NCI-H2081 treated with DMSO at 0.1 percent for 48 hours (cell line): ENCODE data around the gene AK5.
"Not testable (repeated sequence)": the region's sequence is repeated elsewhere in the genome, so short reads cannot be mapped to it uniquely, and the experiment has no call there.

ENCODE experiments used
- DNase-seq: peaks from one replicate; lab custom pipeline; 2025; lab: John Stamatoyannopoulos, UW

The AK5 gene

DNA sequence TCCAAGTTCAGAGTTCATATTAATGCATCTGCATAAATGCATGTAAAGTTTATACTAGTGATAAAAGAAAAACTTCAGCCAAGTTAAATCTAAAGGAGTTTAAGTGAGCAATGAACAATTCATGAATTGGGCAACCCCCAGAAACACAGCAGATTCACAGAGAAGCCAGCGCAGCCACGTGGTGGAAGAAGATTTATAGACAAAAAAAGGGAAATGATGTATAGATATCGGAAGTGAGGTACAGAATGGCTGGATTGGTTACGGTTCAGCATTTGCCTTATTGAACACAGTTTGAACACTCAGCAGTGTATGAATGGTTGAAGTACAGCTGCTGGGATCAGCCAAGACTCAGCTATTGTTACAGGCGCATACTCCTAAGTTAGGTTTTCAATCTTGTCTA lies 5.7 kb downstream of the AK5 start:
- DNase-seq, result no peak

- no peak for DNase-seq
Measured at GRCh38 chr1:77288275-77288674, 6.5 kb downstream of the AK5 start.

GRCh38 chr1:77290576-77290975 lies 8.8 kb downstream of the AK5 start:
- DNase-seq, result no peak

- DNase-seq, result no peak
Measured at GRCh38 chr1:77292551-77292950, 10.7 kb downstream of the AK5 start.

GRCh38 chr1:77300566-77300965 lies 18.7 kb downstream of the AK5 start:
- DNase-seq, result no peak

DNA sequence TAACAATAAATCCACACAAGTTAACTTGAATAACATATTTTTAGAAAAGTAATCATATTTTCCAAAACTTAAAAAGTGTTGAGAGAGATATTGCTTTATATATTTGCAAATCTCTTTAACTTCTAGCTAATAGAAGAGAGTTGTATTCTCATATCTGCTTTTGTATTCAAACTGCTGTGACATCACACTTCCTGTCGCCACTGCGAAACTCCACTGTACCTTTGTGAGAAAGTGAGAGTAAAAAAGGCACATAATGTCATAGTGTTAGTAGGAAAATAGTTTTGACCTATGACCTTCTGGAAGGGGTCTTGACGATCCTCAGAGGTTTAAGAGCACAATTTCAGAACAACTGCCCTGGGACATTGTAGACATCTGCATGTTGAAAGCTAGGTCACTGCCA lies 21.6 kb downstream of the AK5 start:
- DNase-seq, result no peak

DNA sequence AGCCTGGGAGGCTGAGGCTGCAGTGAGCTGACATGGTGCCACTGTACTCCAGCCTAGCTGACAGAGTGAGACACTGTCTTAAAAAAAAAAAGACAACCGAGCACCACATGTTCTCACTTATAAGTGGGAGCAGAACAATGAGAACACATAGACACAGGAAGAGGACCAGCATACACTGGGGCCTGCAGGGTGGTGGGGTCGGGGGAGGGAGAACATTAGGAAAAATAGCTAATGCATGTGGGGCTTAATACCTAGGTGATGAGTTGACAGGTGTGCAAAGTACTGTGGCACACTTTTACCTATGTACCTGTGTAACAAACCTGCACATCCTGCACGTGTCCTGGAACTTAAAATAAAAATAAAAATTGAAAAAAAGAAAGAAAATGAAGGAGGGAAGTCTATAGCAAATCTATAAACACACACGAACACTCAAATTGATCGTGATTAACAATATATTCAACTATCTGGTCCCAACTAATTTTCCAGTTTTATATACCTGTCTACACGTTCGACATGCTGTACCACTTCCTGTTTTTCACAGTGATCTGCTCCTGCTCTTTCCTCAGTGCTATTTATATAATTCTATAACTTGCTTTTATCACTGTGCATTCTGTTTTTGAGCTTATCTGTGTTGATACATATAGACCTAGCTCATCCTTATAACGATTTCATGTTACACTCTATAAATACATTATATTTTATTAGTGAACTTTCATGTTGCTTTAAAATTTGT lies 27.2 kb downstream of the AK5 start:
- no peak for DNase-seq

DNA sequence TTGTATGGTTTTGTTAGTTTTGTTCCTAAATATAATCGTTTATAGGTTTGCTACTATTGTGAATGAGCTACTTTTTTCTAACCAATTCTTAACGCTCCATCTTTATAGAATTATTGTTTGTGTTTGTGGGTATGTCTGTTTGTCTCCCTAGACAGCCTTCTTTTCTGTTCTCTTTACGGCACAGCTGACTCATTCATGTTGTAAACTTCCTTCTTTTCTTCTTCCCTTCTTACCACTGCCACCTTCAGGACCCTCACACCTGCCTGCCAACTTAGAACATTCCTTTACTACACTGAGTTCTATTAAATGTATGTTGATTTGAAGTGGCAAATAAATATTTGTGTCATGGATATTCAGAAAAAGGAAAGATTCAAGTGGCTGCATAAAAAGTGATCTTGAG lies 29.1 kb downstream of the AK5 start:
- no peak for DNase-seq

- DNase-seq, result not testable (repeated sequence)
Measured at GRCh38 chr1:77312364-77312763, 30.5 kb downstream of the AK5 start.

GRCh38 chr1:77313491-77313890 lies 31.7 kb downstream of the AK5 start:
- no peak for DNase-seq

GRCh38 chr1:77316006-77316405 lies 34.2 kb downstream of the AK5 start:
- no peak for DNase-seq

DNA sequence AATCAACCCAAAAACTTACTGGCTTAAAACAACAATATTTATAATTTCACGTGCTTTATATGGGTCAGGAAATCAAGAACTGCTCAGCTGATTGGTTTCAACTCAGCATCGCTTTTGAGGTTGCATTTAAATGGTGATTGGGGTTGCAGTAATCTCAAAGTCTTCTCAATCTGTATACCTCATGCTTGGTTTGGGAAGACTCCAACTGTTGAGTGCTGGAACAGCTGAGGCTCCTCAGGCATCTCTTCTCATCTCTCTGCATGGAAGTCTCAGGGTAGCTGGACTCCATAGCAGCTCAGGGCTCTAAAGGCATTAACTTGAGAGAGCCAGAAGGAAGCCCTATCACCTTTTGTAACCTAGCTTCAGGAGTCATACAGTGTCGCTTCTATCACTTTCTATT lies 35.1 kb downstream of the AK5 start:
- no peak for DNase-seq

- no peak for DNase-seq
Measured at GRCh38 chr1:77319036-77319705, 37.4 kb downstream of the AK5 start.

DNA sequence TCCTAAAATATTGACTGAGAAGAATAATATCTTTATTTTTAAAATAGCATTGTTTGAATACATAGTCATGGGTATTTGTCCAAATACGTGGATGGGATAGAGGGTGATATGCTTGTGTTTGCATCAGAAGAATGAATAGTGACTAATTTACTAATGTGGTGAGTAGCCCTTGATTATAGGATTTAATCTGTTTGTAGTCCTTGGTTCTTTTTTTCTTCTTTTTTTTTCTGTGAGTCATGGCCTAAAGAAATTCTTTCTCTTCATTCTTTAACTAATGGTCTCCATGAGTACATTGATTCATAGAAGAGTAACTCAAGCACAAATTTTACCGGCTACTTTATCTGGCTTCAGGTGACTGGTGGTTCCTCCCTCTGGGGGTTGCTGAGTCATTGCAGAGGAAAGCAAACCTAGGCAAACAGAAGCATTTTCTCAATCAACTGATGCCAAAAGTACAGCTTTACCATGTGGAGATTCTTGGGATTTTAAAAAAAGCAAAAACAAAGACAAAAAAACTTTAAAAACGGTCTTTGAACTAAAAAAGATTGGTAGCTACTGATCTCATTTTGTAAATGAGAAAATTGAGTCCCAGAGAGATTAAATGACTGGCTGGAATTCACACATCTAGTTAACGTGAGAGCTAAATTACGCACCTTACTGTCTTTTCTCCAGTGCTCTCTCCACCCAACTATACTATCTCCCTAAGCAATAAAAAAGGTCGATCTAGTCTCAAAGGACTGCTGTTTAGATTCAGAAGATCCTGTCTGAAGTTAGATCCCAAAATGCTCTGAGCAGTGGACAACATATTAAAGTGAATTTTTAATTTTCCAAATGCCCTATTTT lies 40.5 kb downstream of the AK5 start:
- no peak for DNase-seq

DNA sequence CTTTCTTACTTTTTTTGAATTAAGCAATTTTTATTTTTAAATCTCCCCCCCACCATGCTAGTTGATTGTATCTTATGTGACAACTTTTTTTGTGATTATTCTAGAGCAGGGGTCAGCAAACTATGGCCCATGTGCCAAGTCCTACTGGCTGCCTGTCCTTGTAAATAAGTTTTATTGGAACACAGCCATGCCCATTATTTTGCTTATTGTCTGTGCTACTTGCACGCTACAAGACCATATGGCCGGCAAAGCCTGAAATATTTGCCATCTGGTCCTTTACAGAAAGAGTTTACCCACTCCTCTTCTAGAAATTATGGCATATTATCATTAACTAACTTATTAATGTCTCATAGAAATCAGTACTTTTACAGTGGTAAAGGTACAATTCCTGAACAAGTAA lies 51.7 kb downstream of the AK5 start:
- no peak for DNase-seq

- DNase-seq, result no peak
Measured at GRCh38 chr1:77336729-77337128, 54.9 kb downstream of the AK5 start.

- DNase-seq, result no peak
Measured at GRCh38 chr1:77339326-77339725, 57.5 kb downstream of the AK5 start.

DNA sequence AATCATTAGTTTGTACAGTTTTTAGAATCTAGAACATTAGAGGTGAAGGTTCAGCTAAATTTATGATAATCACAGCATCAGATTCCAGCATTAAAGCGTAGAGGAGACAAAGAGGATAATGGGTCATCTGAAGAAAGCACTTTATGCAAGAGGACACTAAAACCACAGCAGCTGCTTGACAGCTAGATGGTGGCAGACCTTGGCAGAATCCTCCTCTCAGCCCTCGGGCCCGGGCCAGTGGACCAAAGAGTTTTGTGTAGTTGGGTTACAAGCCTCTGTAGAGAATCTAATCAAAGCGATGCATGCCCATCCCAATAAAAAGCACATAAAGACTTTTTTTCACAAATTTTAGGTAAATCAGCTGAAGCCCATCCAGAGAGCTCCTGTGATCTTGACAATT lies 59.4 kb downstream of the AK5 start:
- DNase-seq, result no peak

DNA sequence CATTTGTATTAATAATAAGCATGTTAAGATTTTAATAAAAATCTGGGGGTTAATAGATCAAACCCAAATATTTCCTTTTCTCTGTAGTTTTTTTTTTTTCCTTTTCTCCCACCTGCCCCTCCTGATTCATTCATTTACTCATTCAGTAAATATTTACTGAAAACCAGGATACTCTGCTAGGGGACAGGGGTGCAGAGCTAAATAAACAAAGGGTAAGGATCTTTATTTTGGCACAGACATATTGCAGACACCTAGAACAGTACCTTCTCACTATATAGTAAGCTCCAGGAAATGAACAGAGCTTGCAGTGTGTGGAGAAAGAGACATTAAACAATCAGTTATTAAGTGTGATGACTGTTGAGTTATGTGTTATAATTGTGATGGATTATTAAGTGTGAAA lies 60.9 kb downstream of the AK5 start:
- DNase-seq, result no peak

DNA sequence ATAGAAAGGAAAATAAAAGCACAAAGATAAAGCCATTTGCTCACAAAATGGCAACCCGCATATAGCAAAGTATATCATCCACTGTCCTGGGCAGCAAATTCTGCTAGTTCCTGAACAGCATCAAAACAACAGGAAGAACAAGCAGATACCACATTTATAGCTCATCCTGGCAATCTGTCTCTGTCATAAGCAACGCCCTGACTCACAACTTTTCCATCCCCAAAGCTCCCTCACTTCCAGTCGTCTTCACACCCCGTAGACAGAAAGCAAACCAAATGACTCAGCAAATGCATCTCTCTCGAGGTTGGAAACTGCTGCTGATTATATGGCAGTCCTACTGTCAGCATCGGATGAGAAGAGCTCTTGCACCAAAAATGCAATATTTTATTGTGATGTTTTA lies 65.8 kb downstream of the AK5 start:
- DNase-seq, result no peak

DNA sequence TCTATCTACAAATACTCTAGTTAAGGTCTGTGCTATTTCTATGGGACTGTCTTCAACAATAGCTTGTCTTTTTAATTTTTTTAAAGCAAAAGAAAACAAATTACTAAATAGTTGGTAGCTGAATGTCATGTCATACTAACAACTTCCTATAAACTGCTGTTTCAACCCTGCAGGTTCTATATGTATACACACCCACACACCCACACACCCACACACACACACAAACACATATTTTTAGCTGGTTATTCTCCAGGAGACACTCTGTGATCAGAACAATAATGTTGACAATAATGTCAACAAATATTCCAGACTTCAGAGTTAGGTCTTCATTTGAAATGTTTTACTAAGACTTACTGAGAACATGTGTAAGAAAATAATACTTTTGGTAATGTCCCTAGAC lies 66.7 kb downstream of the AK5 start:
- no peak for DNase-seq

DNA sequence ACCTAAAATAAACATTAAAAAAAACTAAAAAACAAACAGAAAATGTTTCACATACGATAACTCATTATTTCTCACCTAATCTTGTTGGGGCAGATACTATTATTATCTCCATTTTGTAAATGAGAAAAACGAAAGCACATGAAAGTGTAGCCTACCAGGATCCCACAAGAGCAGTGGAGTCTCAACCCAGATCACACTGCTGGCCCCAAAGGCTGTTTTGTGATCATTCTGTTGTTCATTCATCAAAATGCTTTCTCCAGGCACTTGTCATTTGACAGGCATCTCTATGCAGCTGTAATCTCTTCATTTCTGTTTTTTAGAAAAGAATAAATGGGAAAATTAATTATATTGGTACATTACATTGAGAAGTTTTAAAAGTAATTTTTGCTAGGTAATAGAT lies 67.5 kb downstream of the AK5 start:
- DNase-seq, result no peak
